Measurements from ENCODE around the gene WASF2.

The WASF2 gene

DNA sequence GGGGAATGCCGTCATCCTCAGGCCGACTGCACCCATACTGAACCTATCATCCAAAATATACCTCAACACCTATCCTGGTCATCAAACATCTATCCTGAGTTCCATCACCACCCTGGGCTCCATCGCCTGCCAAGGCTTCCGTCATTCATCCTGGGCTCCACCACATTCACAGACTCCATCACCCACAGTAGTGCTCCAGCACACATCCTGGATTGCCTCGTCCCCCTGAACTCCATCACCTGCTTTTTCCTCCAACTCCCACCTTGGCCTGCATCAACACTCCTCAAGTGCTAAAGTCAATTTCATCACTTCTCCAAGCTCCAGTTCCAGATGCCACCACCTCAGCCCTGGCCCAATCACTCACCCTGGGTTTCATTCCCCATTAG, 131.0 kb downstream of the WASF2 start:
- no peaks in the 10 kb centered on the region for H3F3A ChIP-seq (ENCODE audit: insufficient read depth)

DNA sequence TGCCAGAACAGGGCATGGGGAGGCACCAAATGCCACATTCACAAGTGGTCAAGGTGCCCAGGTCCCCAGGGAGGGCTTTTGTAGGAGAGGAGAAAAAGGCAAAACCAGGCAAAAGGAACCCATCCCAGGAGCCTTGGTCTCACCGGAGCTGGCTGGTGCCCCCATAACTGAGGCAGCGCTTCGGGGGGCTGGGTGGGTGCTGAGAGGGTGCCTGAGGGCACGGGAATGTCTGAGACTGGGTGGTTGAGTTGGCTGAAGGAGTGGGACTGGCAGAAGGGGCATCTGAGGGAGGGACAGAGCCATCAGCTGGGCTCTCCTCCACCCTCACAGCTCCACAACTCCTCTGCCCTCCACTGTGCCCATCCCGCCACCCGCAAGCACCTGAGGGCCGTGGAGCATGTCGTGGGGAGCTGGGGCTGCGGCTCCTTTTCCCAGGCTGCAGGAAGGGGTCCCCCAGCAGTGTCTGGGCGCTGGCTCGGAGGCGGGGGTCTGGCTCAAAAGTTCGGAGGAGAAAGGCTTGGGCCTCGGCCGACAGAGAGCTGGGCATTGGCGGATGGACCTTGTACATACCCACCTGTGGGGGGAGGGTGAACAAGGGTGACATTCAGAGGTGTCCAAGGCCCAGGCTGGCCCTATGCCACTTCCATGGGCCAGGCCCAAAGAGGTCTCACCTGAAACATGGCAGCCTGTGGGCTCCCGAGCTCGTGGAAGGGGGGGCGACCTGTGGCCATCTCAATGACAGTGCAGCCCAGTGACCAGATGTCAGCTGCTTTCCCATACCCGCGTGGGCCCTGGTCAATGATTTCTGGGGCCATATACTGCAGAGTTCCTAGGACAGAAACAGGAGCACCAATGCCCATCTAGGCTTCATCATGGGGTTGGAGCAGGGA, 131.7 kb downstream of the WASF2 start:
- Histone ChIP-seq H3K4me2 (ENCODE audit: low read depth, low read length, poor library complexity, severe bottlenecking) (no peak overlapping the region), H3F3A (ENCODE audit: insufficient read depth) (no peaks in the 10 kb centered on the region), H3K36me3 (ENCODE audit: low read length) (no peaks in the 10 kb centered on the region), H3K27ac (ENCODE audit: low read depth, low read length) (no peak overlapping the region), H3K4me3 (ENCODE audit: insufficient read depth, low read length, poor library complexity, severe bottlenecking) (no peak overlapping the region), H3K9me2 (replicated peaks; ENCODE audit: insufficient read depth, low read length) (no peaks in the 10 kb centered on the region), H3K9me3 (ENCODE audit: insufficient read depth, low read length) (no peaks in the 10 kb centered on the region), H2AFZ (ENCODE audit: low read depth, low read length, severe bottlenecking) (no peak overlapping the region), H4K20me1 (ENCODE audit: low read depth, low read length) (no peaks in the 10 kb centered on the region), H3K79me2 (ENCODE audit: insufficient read depth, low read length) (no peaks in the 10 kb centered on the region), H3K27me3 (ENCODE audit: low read length) (no peaks in the 10 kb centered on the region), H3K9ac (ENCODE audit: low read length) (no peak overlapping the region)
- no peak for TF ChIP-seq EZH2phosphoT487 (conservative IDR thresholded peaks at IDR 0.05; ENCODE audit: low read length)
- TF ChIP-seq, protein P1, sequence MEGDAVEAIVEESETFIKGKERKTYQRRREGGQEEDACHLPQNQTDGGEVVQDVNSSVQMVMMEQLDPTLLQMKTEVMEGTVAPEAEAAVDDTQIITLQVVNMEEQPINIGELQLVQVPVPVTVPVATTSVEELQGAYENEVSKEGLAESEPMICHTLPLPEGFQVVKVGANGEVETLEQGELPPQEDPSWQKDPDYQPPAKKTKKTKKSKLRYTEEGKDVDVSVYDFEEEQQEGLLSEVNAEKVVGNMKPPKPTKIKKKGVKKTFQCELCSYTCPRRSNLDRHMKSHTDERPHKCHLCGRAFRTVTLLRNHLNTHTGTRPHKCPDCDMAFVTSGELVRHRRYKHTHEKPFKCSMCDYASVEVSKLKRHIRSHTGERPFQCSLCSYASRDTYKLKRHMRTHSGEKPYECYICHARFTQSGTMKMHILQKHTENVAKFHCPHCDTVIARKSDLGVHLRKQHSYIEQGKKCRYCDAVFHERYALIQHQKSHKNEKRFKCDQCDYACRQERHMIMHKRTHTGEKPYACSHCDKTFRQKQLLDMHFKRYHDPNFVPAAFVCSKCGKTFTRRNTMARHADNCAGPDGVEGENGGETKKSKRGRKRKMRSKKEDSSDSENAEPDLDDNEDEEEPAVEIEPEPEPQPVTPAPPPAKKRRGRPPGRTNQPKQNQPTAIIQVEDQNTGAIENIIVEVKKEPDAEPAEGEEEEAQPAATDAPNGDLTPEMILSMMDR (IDR thresholded peaks at IDR 0.05; ENCODE audit: insufficient read depth, low read length, poor library complexity, severe bottlenecking) = no peak

More for the DNA sequence above, 131.0 kb downstream of the WASF2 start:
- Histone ChIP-seq H2AFZ (ENCODE audit: low read depth, low read length, severe bottlenecking) (no peak overlapping the region), H3K27ac (ENCODE audit: low read depth, low read length) (no peak overlapping the region), H3K9ac (ENCODE audit: low read length) (no peak overlapping the region), H3K4me2 (ENCODE audit: low read depth, low read length, poor library complexity, severe bottlenecking) (no peak overlapping the region), H3K9me3 (ENCODE audit: insufficient read depth, low read length) (no peaks in the 10 kb centered on the region), H3K9me2 (replicated peaks; ENCODE audit: insufficient read depth, low read length) (no peaks in the 10 kb centered on the region), H3K27me3 (ENCODE audit: low read length) (no peaks in the 10 kb centered on the region), H3K4me3 (ENCODE audit: insufficient read depth, low read length, poor library complexity, severe bottlenecking) (no peak overlapping the region), H4K20me1 (ENCODE audit: low read depth, low read length) (no peaks in the 10 kb centered on the region), H3K36me3 (ENCODE audit: low read length) (no peaks in the 10 kb centered on the region), H3K79me2 (ENCODE audit: insufficient read depth, low read length) (no peaks in the 10 kb centered on the region)
- TF ChIP-seq, protein P1 (IDR thresholded peaks at IDR 0.05; ENCODE audit: insufficient read depth, low read length, poor library complexity, severe bottlenecking) = no peak
- no peak for TF ChIP-seq EZH2phosphoT487 (conservative IDR thresholded peaks at IDR 0.05; ENCODE audit: low read length)

DNA sequence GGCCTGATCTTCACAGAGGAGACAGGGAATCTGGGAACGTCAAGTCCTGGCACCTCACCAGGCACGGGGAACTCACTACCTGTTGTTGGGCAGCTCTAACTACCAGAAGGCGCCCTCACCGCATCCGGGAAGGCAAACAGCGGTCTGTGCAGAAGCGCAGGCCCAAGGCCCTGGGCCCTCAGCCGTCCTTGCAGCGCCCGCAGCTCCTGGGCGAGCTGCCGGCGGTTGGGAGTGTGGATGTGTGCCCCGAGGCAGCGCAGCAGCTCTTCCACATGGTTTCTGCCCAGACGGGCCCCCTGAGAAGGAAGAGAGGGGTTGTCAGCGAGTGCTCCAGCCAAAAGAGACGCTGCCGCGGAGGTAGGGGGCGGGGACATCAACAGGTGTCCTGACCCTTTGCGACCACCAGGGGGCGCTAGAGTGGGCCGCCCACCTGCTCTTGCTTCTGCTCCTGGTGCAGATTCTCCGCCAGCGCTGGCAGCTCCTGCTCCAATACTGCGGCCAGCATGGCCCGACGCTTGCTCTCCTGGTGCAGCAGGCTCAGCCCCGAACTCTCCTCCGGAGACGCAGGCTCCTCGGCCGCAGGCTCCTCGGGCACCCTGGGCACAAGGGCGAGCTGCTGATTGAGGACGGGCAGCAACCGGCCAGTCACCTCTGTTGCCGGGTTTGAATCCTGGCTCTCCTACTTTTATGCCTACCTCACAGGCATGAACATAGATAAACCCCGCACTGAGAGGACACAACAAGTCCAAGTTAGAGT, 132.5 kb downstream of the WASF2 start:
- Histone ChIP-seq H3K4me2 (ENCODE audit: low read depth, low read length, poor library complexity, severe bottlenecking) (peak overlapping the region; percentile 42), H3K9ac (ENCODE audit: low read length) (no peak overlapping the region), H3K27ac (ENCODE audit: low read depth, low read length) (no peak overlapping the region), H3K36me3 (ENCODE audit: low read length) (no peaks in the 10 kb centered on the region), H3K9me3 (ENCODE audit: insufficient read depth, low read length) (no peaks in the 10 kb centered on the region), H3K27me3 (ENCODE audit: low read length) (no peaks in the 10 kb centered on the region), H3K9me2 (replicated peaks; ENCODE audit: insufficient read depth, low read length) (no peaks in the 10 kb centered on the region), H4K20me1 (ENCODE audit: low read depth, low read length) (no peaks in the 10 kb centered on the region), H3K4me3 (ENCODE audit: insufficient read depth, low read length, poor library complexity, severe bottlenecking) (no peak overlapping the region), H3F3A (ENCODE audit: insufficient read depth) (no peaks in the 10 kb centered on the region), H3K79me2 (ENCODE audit: insufficient read depth, low read length) (no peaks in the 10 kb centered on the region), H2AFZ (ENCODE audit: low read depth, low read length, severe bottlenecking) (peak overlapping the region; percentile 79)
- no peak for TF ChIP-seq EZH2phosphoT487 (conservative IDR thresholded peaks at IDR 0.05; ENCODE audit: low read length)
- TF ChIP-seq, protein P1 (IDR thresholded peaks at IDR 0.05; ENCODE audit: insufficient read depth, low read length, poor library complexity, severe bottlenecking) = peak; percentile 58

Measured in SU-DHL-6 (cell line).